H1 (cell line): ENCODE measurements around the gene LCE3E. TPM values are rescaled to one million over a fixed set of nuclear protein-coding genes. Genes with fewer than 3 reads are reported as not detected.

Experiments used
- CTCF ChIA-PET: fragments of 300-600 bp; sonication (Branson Sonifier 250); formaldehyde crosslinking; loops from one replicate; lab custom pipeline; 2021; ENCODE audit not compliant: partially characterized antibody; lab: Charles Lee
- POLR2A ChIA-PET: fragments of 300-600 bp; sonication (Branson Sonifier 250); formaldehyde crosslinking; loops from one replicate; lab custom pipeline; 2021; ENCODE audit warnings: inconsistent platforms; ENCODE audit not compliant: partially characterized antibody; lab: Charles Lee
- DNase-seq, 2 experiments: peaks; one replicate each; pipeline versions ENCODE4 v3.0.0 to v3.0.0-alpha.2; 2010 to 2022; ENCODE audit warnings: low spot score in 2 of 2, low read depth in 1 of 2, mixed read lengths in 1 of 2
- FAIRE-seq: peaks from 2 replicates; lab custom pipeline; 2011; peaks lifted over from hg19 to GRCh38; lab: Jason Lieb, UNC
- H2AFZ ChIP-seq: 2 replicates; pipeline ENCODE4 v1.8.1; 2012; ENCODE audit warnings: low read length, inconsistent platforms
- H2AK5ac ChIP-seq: 2 replicates; pipeline ENCODE4 v1.6.1; 2013; ENCODE audit warnings: low read depth, low read length
- H2BK120ac ChIP-seq: replicated peaks from 2 replicates; pipeline ENCODE3; 2013; ENCODE audit warnings: low read depth, low read length, inconsistent platforms
- H2BK12ac ChIP-seq: 2 replicates; pipeline ENCODE4 v1.6.1; 2013; ENCODE audit warnings: low read depth, low read length
- H2BK15ac ChIP-seq: 2 replicates; pipeline ENCODE4 v1.6.1; 2013; ENCODE audit warnings: low read length
- H2BK20ac ChIP-seq: 2 replicates; pipeline ENCODE4 v1.6.1; 2013; ENCODE audit warnings: low read length
- H2BK5ac ChIP-seq: 2 replicates; pipeline ENCODE4 v1.6.1; 2013; ENCODE audit warnings: low read depth, low read length
- H3K14ac ChIP-seq: 2 replicates; pipeline ENCODE4 v1.6.1; 2013; ENCODE audit warnings: inconsistent platforms; ENCODE audit not compliant: insufficient read length
- H3K18ac ChIP-seq: 2 replicates; pipeline ENCODE4 v1.6.1; 2013; ENCODE audit warnings: low read length; ENCODE audit errors: extremely low read depth
- H3K23ac ChIP-seq: 2 replicates; pipeline ENCODE4 v1.6.1; 2013; ENCODE audit warnings: inconsistent platforms; ENCODE audit not compliant: insufficient read length
- H3K23me2 ChIP-seq: 2 replicates; pipeline ENCODE4 v1.6.1; 2013; ENCODE audit warnings: low read depth, low read length
- H3K27ac ChIP-seq: 2 replicates; pipeline ENCODE4 v1.6.1; 2011; ENCODE audit warnings: low read depth, low read length, inconsistent platforms
- H3K27me3 ChIP-seq, 4 experiments: replicated peaks in 1 of 4; 1 replicate in 1 of 4; 2 replicates in 3 of 4; pipeline versions ENCODE4 v1.6.1 to v1.8.1; 2011 to 2013; ENCODE audit warnings: low read length in 3 of 4, mild to moderate bottlenecking in 3 of 4, inconsistent platforms in 2 of 4, mixed read lengths in 2 of 4, moderate library complexity in 1 of 4; ENCODE audit not compliant: control insufficient read depth in 3 of 4, insufficient read depth in 3 of 4; ENCODE audit errors: extremely low read depth in 1 of 4
- H3K36me3 ChIP-seq, 4 experiments: 2 replicates each; pipeline versions ENCODE4 v1.6.1 to v1.8.1; 2011 to 2013; ENCODE audit warnings: mild to moderate bottlenecking in 4 of 4, low read length in 3 of 4, moderate library complexity in 2 of 4, control low read depth in 1 of 4, inconsistent platforms in 1 of 4; ENCODE audit not compliant: insufficient read depth in 4 of 4, control insufficient read depth in 2 of 4
- H3K4ac ChIP-seq: replicated peaks from 2 replicates; pipeline ENCODE3; 2013; ENCODE audit warnings: low read length, low read depth, mixed read lengths, inconsistent platforms; ENCODE audit not compliant: insufficient read length
- H3K4me1 ChIP-seq, 4 experiments: replicated peaks in 1 of 4; 1 replicate in 1 of 4; 2 replicates in 3 of 4; pipeline versions ENCODE4 v1.6.1 to v1.8.1; 2011 to 2013; ENCODE audit warnings: low read length in 3 of 4, inconsistent platforms in 2 of 4, mixed read lengths in 1 of 4; ENCODE audit not compliant: insufficient read depth in 4 of 4, control insufficient read depth in 3 of 4
- H3K4me2 ChIP-seq, 2 experiments: 2 replicates each; pipeline versions ENCODE4 v1.6.1 to v1.8.1; 2011 to 2013; ENCODE audit warnings: low read depth in 2 of 2, low read length in 2 of 2, control low read depth in 1 of 2, inconsistent platforms in 1 of 2, mild to moderate bottlenecking in 1 of 2; ENCODE audit not compliant: insufficient read depth in 1 of 2
- H3K4me3 ChIP-seq, 4 experiments: fragments of 200-600, 300-600 bp in 1 of 4; sonication (generic), shearing (Covaris generic), sonication (Bioruptor Twin) in 1 of 4; 2 replicates each; pipeline versions ENCODE4 v1.5.1 to v1.8.1; 2011 to 2016; ENCODE audit warnings: low read length in 4 of 4, low read depth in 3 of 4, control low read depth in 2 of 4, inconsistent platforms in 2 of 4, mild to moderate bottlenecking in 2 of 4, mixed read lengths in 1 of 4, moderate library complexity in 1 of 4; ENCODE audit not compliant: insufficient read depth in 2 of 4; ENCODE audit errors: extremely low read depth in 1 of 4
- H3K56ac ChIP-seq: replicated peaks from 2 replicates; pipeline ENCODE3; 2013; ENCODE audit warnings: low read depth, mild to moderate bottlenecking, mixed read lengths, low read length, inconsistent platforms; ENCODE audit not compliant: insufficient read length
- H3K79me1 ChIP-seq: 2 replicates; pipeline ENCODE4 v1.6.1; 2013; ENCODE audit warnings: low read depth, low read length, control low read depth
- H3K79me2 ChIP-seq, 2 experiments: 2 replicates each; pipeline versions ENCODE4 v1.6.1 to v1.8.1; 2012 to 2013; ENCODE audit warnings: low read length in 2 of 2, mild to moderate bottlenecking in 2 of 2, inconsistent platforms in 1 of 2; ENCODE audit not compliant: insufficient read depth in 2 of 2, control insufficient read depth in 1 of 2
- H3K9ac ChIP-seq, 4 experiments: replicated peaks in 1 of 4; 1 replicate in 1 of 4; 2 replicates in 3 of 4; pipeline versions ENCODE4 v1.6.1 to v1.8.1; 2011 to 2013; ENCODE audit warnings: low read depth in 3 of 4, low read length in 3 of 4, control low read depth in 2 of 4, mild to moderate bottlenecking in 2 of 4, moderate library complexity in 2 of 4, inconsistent platforms in 1 of 4; ENCODE audit errors: extremely low read depth in 1 of 4
- H3K9me3 ChIP-seq, 2 experiments: 2 replicates each; pipeline versions ENCODE4 v1.6.1 to v1.8.1; 2012 to 2013; ENCODE audit warnings: mild to moderate bottlenecking in 2 of 2, moderate library complexity in 2 of 2, control low read depth in 1 of 2, inconsistent platforms in 1 of 2, low read depth in 1 of 2, low read length in 1 of 2, mixed read lengths in 1 of 2; ENCODE audit not compliant: insufficient read depth in 2 of 2
- H4K20me1 ChIP-seq, 2 experiments: replicated peaks in 1 of 2; 2 replicates each; pipeline versions ENCODE3 to v1.8.1; 2011 to 2013; ENCODE audit warnings: inconsistent platforms in 2 of 2, low read length in 2 of 2, mild to moderate bottlenecking in 1 of 2; ENCODE audit not compliant: insufficient read depth in 2 of 2, control insufficient read depth in 1 of 2
- H4K5ac ChIP-seq: 2 replicates; pipeline ENCODE4 v1.6.1; 2013; ENCODE audit warnings: low read length, low read depth, mixed read lengths, inconsistent platforms; ENCODE audit not compliant: insufficient read length
- H4K8ac ChIP-seq: 2 replicates; pipeline ENCODE4 v1.8.0; 2013; ENCODE audit warnings: mild to moderate bottlenecking, moderate library complexity, low read length, inconsistent platforms; ENCODE audit not compliant: insufficient read depth; ENCODE audit errors: extremely low read depth
- H4K91ac ChIP-seq: replicated peaks from 2 replicates; pipeline ENCODE3; 2013; ENCODE audit warnings: low read length, mixed read lengths, inconsistent platforms; ENCODE audit not compliant: insufficient read length
- ASH2L ChIP-seq: fragments of 200-600, 300-600 bp; sonication (generic); IDR thresholded peaks from one replicate; pipeline ENCODE4 v1.7.1; 2017; ENCODE audit warnings: low read length
- CHD2 ChIP-seq: IDR thresholded peaks from 2 replicates; pipeline ENCODE4 v1.6.1; 2012; ENCODE audit warnings: low read length, improper control_type of control experiment
- EGR1 ChIP-seq: IDR thresholded peaks from 2 replicates; pipeline ENCODE4 v1.6.1; 2011; ENCODE audit warnings: low read depth, low read length, borderline replicate concordance
- JUND ChIP-seq: IDR thresholded peaks from 2 replicates; pipeline ENCODE4 v1.6.1; 2011; ENCODE audit warnings: mild to moderate bottlenecking, improper control_type of control experiment, low read length
- KDM5A ChIP-seq: fragments of 200-600 bp; IDR thresholded peaks from 2 replicates; pipeline ENCODE4 v1.7.1; 2012; ENCODE audit warnings: mild to moderate bottlenecking, low read length, inconsistent platforms, mixed read lengths
- SP2 ChIP-seq: IDR thresholded peaks from 2 replicates; pipeline ENCODE4 v1.6.1; 2012; ENCODE audit warnings: mild to moderate bottlenecking, low read length, inconsistent platforms
- SP4 ChIP-seq: IDR thresholded peaks from 2 replicates; pipeline ENCODE4 v1.6.1; 2012; ENCODE audit warnings: low read length, inconsistent platforms
- SRF ChIP-seq: IDR thresholded peaks from 2 replicates; pipeline ENCODE4 v1.6.1; 2011; ENCODE audit warnings: mild to moderate bottlenecking, low read depth, low read length, moderate library complexity
- TCF12 ChIP-seq: IDR thresholded peaks from 2 replicates; pipeline ENCODE4 v1.6.1; 2011; ENCODE audit warnings: low read depth, mild to moderate bottlenecking, low read length
- USF2 ChIP-seq: IDR thresholded peaks from 2 replicates; pipeline ENCODE4 v1.6.1; 2011; ENCODE audit warnings: low read length, improper control_type of control experiment
- WGBS, 2 experiments: shearing (Covaris generic) in 1 of 2; methylation state at CpG; one replicate each; pipeline versions ENCODE4 v1.1.6 to v1.1.7; 2013 to 2015; ENCODE audit warnings: low lambda C conversion rate in 2 of 2, mixed read lengths in 2 of 2, inconsistent platforms in 1 of 2, low coverage in 1 of 2, missing lambda C conversion rate in 1 of 2; ENCODE audit not compliant: insufficient replicate concordance in 2 of 2, insufficient coverage in 1 of 2, insufficient read length in 1 of 2; ENCODE audit errors: extremely low coverage in 1 of 2, missing lambda C conversion rate in 1 of 2; 5-methylcytosine and 5-hydroxymethylcytosine counted together
- polyA plus RNA-seq, 7 experiments: library from polyadenylated mRNA; depleted of rRNA in 3 of 7; stranded (reverse) in 5 of 7; unstranded in 2 of 7; fragments of >200 nt in 5 of 7; fragments of 200-250 nt in 2 of 7; gene quantifications; 1 replicate in 5 of 7; 2 replicates in 1 of 7; 4 replicates in 1 of 7; pipeline versions ENCODE4 v1.2.1 to v1.2.3, GENCODE V29; 2011 to 2013; ENCODE audit warnings: missing spikeins in 2 of 7, mixed read lengths in 2 of 7
- total RNA-seq: library from RNA; stranded (reverse); fragmentation: NEBNext Ultra II Directional; extraction: Animal tissue kit (Norgen Biotek cat#: 25700); gene quantifications from 2 replicates; pipeline ENCODE4 v1.2.1, GENCODE V29; 2021

Gene LCE3E
- total and polyA plus RNA-seq, 2 of the 8 experiments (the other 6 are each of a cell fraction or from before 2014, with no cell fraction given), result not detected

- no peaks in the 10 kb centered on the region for H3K27me3 ChIP-seq
- H3K18ac ChIP-seq, result no peak overlapping the region
- ChIA-PET POLR2A (no interaction called here), CTCF (no interaction called here)
- H2BK12ac ChIP-seq, result no peak overlapping the region
- H2BK15ac ChIP-seq, result no peak overlapping the region
- H3K4me3 ChIP-seq, result no peak overlapping the region
- H4K91ac ChIP-seq, result no peak overlapping the region
- H4K20me1 ChIP-seq, result no peaks in the 10 kb centered on the region
- no peak overlapping the region for H2BK120ac ChIP-seq
- no peak overlapping the region for H3K9ac ChIP-seq
- no peak overlapping the region for H3K23ac ChIP-seq
- H3K4me2 ChIP-seq, result no peak overlapping the region
- H3K79me2 ChIP-seq, result no peaks in the 10 kb centered on the region
- H3K4ac ChIP-seq, result no peak overlapping the region
- no peak overlapping the region for H2BK20ac ChIP-seq
- no peak overlapping the region for H4K5ac ChIP-seq
- H3K23me2 ChIP-seq, result no peaks in the 10 kb centered on the region
- no peak overlapping the region for H2AFZ ChIP-seq
- no peak overlapping the region for H2BK5ac ChIP-seq
- H3K79me1 ChIP-seq, result no peaks in the 10 kb centered on the region
- no peaks in the 10 kb centered on the region for H3K4me1 ChIP-seq
- H3K14ac ChIP-seq, result no peak overlapping the region
- WGBS, 2 experiments, result 58% methylated on average over 1 of the region's 1 CpG; no CpG with 5 or more reads in 1 of the 2 experiments
- H3K9me3 ChIP-seq, result peaks cover 75 to 78% of the 10 kb centered on the region in 2 experiments
- no peak overlapping the region for H3K56ac ChIP-seq
- H3K27ac ChIP-seq, result no peak overlapping the region
- no peak for DNase-seq
- no peak overlapping the region for H4K8ac ChIP-seq
- no peak overlapping the region for H2AK5ac ChIP-seq
- FAIRE-seq, result no peak
- H3K36me3 ChIP-seq, result no peaks in the 10 kb centered on the region
- TF ChIP-seq EGR1 (no peak), ASH2L (no peak), TCF12 (no peak), JUND (no peak), SRF (no peak), SP4 (no peak), CHD2 (no peak), USF2 (no peak), SP2 (no peak), KDM5A (no peak)
Measured at GRCh38 chr1:152519851-152520250, 46.7 kb downstream of the LCE3E start.
